Bronchial epithelial cell (primary cell): ENCODE results near the gene SEMA3A. TPM values are rescaled to one million over a fixed set of nuclear protein-coding genes. Genes with fewer than 3 reads are reported as not detected.
A peak's percentile ranks its signal among the peaks of the same experiment; 100 is the strongest.

Experiments
- DNase-seq: peaks from one replicate; pipeline ENCODE4 v3.0.0-alpha.2; 2010; ENCODE audit warnings: low read depth
- FAIRE-seq: peaks from 2 replicates; lab custom pipeline; 2011; peaks lifted over from hg19 to GRCh38; lab: Jason Lieb, UNC
- H3K27me3 ChIP-seq: 2 replicates; pipeline ENCODE4 v1.5.1; 2011; ENCODE audit warnings: low read length; ENCODE audit not compliant: control insufficient read depth, insufficient read depth
- H3K36me3 ChIP-seq: 2 replicates; pipeline ENCODE4 v1.5.1; 2011; ENCODE audit warnings: low read length; ENCODE audit not compliant: control insufficient read depth, insufficient read depth
- H3K4me3 ChIP-seq: 2 replicates; pipeline ENCODE4 v1.5.1; 2011; ENCODE audit warnings: mild to moderate bottlenecking, low read depth, low read length, control low read depth
- total RNA-seq: library from RNA; depleted of rRNA; stranded (reverse); fragments of >200 nt; gene quantifications from 2 replicates; pipeline ENCODE4 v1.2.1, GENCODE V29; 2014
- TF ChIP-seq, protein P1 (sequence below): IDR thresholded peaks from 2 replicates; pipeline ENCODE4 v1.5.1; 2011; ENCODE audit warnings: mild to moderate bottlenecking, moderate library complexity, low read length, control low read depth, inconsistent platforms; ENCODE audit not compliant: insufficient read depth, severe bottlenecking

Gene SEMA3A
- total RNA-seq, 1 donor from 2014 or later, result 57.7 TPM

DNA sequence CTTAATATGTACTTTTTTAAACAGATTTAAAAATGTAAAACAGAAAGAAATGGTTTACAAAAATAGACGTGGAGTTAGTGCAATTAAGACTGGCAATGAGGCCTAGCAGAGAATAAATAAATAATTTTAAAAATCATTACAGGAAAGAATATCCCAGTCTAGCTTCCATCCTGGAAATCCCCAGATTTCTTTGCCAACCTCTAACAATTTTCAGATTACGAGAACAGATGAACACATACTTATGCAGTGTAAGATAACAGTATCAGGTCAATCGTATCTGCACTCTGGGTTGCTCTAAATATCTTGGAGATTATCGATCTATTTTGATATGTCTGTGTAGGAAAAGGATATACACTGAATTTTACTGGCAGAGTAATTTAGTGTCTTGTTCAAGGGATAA is 210.5 kb downstream of the SEMA3A start:
- DNase-seq, result no peak
- Histone ChIP-seq H3K36me3 (no peaks in the 10 kb centered on the region), H3K27me3 (no peaks in the 10 kb centered on the region), H3K4me3 (no peak overlapping the region)
- TF ChIP-seq, protein P1, sequence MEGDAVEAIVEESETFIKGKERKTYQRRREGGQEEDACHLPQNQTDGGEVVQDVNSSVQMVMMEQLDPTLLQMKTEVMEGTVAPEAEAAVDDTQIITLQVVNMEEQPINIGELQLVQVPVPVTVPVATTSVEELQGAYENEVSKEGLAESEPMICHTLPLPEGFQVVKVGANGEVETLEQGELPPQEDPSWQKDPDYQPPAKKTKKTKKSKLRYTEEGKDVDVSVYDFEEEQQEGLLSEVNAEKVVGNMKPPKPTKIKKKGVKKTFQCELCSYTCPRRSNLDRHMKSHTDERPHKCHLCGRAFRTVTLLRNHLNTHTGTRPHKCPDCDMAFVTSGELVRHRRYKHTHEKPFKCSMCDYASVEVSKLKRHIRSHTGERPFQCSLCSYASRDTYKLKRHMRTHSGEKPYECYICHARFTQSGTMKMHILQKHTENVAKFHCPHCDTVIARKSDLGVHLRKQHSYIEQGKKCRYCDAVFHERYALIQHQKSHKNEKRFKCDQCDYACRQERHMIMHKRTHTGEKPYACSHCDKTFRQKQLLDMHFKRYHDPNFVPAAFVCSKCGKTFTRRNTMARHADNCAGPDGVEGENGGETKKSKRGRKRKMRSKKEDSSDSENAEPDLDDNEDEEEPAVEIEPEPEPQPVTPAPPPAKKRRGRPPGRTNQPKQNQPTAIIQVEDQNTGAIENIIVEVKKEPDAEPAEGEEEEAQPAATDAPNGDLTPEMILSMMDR, result no peak
- no peak for FAIRE-seq

DNA sequence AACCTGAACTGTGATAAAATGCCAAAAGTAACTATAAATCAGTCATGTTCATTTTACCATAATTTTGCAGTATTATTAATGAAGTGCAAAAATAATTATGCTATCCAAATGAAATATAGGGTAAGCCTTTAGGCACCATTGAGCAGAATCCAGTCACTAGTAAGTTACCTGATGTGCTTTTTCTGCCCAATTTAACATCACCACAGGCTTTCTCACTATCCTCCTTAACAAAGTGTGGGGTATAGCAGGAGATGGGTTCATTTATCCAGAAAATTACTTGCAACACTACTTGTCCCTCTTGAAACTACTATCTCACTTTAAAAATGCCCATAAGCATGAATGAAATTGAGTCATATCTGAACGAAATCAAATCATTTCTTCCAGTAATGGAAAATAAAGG is 211.0 kb downstream of the SEMA3A start:
- TF ChIP-seq, protein P1, result no peak
- Histone ChIP-seq H3K4me3 (no peak overlapping the region), H3K36me3 (no peaks in the 10 kb centered on the region), H3K27me3 (no peaks in the 10 kb centered on the region)
- no peak for DNase-seq
- FAIRE-seq, result no peak

DNA sequence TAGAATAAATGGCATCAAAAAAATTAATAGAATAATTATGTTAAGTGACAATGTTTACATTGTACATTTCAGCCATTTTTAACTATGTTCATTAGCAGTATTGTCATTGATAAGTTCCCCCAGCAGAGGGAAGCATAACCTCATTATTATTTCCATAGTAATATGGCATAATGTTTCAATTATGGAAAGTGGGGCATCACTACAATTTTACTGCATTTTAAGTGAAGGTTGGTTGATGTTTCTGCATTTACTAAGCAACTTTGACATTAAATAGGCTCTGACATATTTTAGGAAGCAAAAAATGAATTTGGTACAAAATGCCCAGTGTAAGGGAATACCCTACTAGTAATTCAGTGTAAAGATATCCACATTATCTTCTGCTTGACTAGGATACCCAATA is 218.3 kb downstream of the SEMA3A start:
- peaks cover 1% of the 10 kb centered on the region for H3K36me3 ChIP-seq
- no peak for FAIRE-seq

DNA sequence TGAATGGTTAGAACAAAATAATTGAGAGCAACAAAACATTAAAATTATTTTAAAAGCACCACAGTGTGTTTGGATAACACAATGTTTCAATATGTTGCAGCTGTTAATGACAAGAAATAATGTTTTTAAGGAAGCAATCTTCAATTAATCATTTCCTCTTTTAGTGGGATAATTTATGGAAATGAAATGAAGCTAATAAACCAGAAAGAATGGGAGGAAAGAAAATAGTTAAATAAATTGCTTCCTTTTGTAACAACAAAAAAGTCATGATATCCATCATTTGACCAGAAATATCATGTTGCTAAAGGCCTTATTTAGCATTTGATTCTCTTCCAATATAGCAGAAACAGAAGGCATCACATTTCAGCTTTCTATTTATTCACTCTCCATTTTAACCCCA is 224.5 kb downstream of the SEMA3A start:
- FAIRE-seq, result no peak
- H3K36me3 ChIP-seq, result peaks cover 1% of the 10 kb centered on the region
- H3K4me3 ChIP-seq, result no peak overlapping the region
- DNase-seq, result no peak
- no peaks in the 10 kb centered on the region for H3K27me3 ChIP-seq
- TF ChIP-seq, protein P1, result no peak

More for the DNA sequence above, 218.3 kb downstream of the SEMA3A start:
- Histone ChIP-seq H3K4me3 (no peak overlapping the region), H3K27me3 (no peaks in the 10 kb centered on the region)
- DNase-seq, result peak; percentile 39
- TF ChIP-seq, protein P1, result peak; percentile 22

DNA sequence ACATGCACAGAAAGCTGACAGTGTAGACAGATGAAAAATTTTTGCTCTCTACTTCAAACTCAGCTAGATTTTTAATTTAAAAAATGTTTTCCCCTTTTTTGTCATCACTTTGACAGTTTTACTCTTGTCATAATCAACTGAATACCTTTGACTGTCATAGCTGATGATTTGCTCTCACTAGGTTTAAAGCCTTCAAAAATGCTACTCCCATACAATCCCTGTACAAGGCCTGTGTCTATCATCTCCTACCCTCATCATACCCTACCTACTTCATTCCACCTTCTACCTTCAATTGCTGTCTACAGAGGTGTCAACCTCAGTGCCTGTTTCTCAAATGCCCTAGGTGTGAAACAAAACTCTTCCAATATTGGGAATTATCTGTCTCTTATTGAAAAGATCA is 230.3 kb downstream of the SEMA3A start:
- FAIRE-seq (no peak), DNase-seq (no peak)
- Histone ChIP-seq H3K36me3 (no peaks in the 10 kb centered on the region), H3K4me3 (no peak overlapping the region), H3K27me3 (no peaks in the 10 kb centered on the region)
- TF ChIP-seq, protein P1, result no peak

DNA sequence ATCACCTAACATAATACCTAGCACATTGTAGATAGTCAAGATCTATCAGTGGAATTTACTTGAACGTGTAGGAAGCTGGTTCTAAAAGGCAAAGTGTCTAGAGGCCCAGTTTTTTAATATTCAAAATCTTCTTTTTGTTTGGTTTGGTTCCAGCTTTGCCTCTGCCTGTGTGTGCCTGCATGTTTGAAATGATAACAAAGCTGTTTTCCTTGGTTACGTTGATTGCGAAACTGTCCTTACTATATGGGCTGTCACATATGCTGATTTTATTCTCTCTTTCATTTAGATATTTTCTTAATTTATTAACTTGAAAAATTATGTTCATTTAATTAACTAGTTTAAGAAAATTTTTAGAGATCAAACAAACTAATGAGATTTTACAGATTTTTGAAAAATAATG is 237.3 kb downstream of the SEMA3A start:
- Histone ChIP-seq H3K27me3 (no peaks in the 10 kb centered on the region), H3K4me3 (no peak overlapping the region), H3K36me3 (no peaks in the 10 kb centered on the region)
- FAIRE-seq (no peak), DNase-seq (peak; percentile 71)
- TF ChIP-seq, protein P1, result no peak
